Adrenal gland (tissue), 12 donors: ENCODE data around the gene TOGARAM2. TPM values are rescaled to one million over a fixed set of nuclear protein-coding genes. Genes with fewer than 3 reads are reported as not detected.

Source experiments
- DNase-seq, 7 donors: peaks; one replicate each; pipeline ENCODE4 v3.0.0-alpha.2; 2019 to 2020
- H3K27ac ChIP-seq, 5 donors: fragments of 200-600 bp; sonication (generic) in 4 of 5; 1 replicate in 3 of 5; 2 replicates in 2 of 5; pipeline versions ENCODE4 v1.5.1 to v1.8.0; 2016 to 2020; ENCODE audit warnings: mild to moderate bottlenecking in 1 of 5
- H3K27me3 ChIP-seq: fragments of 200-600 bp; 2 replicates; pipeline ENCODE4 v1.8.0; 2021
- H3K36me3 ChIP-seq, 2 donors: fragments of 200-600 bp; replicated peaks in 1 of 2; 1 replicate in 1 of 2; 2 replicates in 1 of 2; pipeline versions ENCODE4 v1.5.1 to v1.8.0; 2018 to 2022
- H3K4me1 ChIP-seq, 2 donors: fragments of 200-600 bp; replicated peaks in 1 of 2; 1 replicate in 1 of 2; 2 replicates in 1 of 2; pipeline versions ENCODE4 v1.5.1 to v1.8.0; 2018 to 2021
- H3K4me3 ChIP-seq, 4 donors: fragments of 200-600 bp; sonication (generic) in 3 of 4; one replicate each; pipeline ENCODE4 v1.5.1; 2016 to 2018
- H3K9me3 ChIP-seq, 3 donors: fragments of 200-600 bp; sonication (generic) in 1 of 3; replicated peaks in 1 of 3; 1 replicate in 2 of 3; 2 replicates in 1 of 3; pipeline versions ENCODE4 v1.5.1 to v1.8.0; 2016 to 2021
- CTCF ChIP-seq, 6 experiments: fragments of 450-650 bp in 4 of 6; fragments of 200-600 bp in 2 of 6; sonication (generic) in 1 of 6; IDR thresholded peaks; 1 replicate in 5 of 6; 2 replicates in 1 of 6; pipeline versions ENCODE4 v1.5.1 to v1.8.0; 2016 to 2021; ENCODE audit warnings: antibody characterized with exemption in 6 of 6, mild to moderate bottlenecking in 2 of 6, moderate library complexity in 1 of 6
- POLR2A ChIP-seq, 2 donors: fragments of 450-650 bp; IDR thresholded peaks; one replicate each; pipeline ENCODE4 v1.6.1; 2017; ENCODE audit warnings: antibody characterized with exemption in 2 of 2, mild to moderate bottlenecking in 2 of 2, moderate library complexity in 1 of 2
- WGBS, 4 donors: extraction: QIAGEN DNeasy Blood & Tissue Kit in 2 of 4; methylation state at CpG; one replicate each; pipeline versions ENCODE4 v1.1.5 to v1.1.7; 2013 to 2017; 5-methylcytosine and 5-hydroxymethylcytosine counted together
- intact Hi-C, 2 donors: fragments of 100-400 bp; cut with DNase I; formaldehyde crosslinking; loops; one replicate each; pipeline versions ENCODE4 v1.14.1 to v1.15.0; 2022 to 2023
- polyA plus RNA-seq, 3 donors: library from polyadenylated mRNA; stranded (reverse); fragments of 200-250 nt in 2 of 3; fragments of 350-450 nt in 1 of 3; fragmentation: Illumina TruSeq in 1 of 3; extraction: RNeasy Lipid Tissue Mini Kit (QIAGEN cat#74804) in 1 of 3; gene quantifications; one replicate each; pipeline ENCODE4 v1.2.3, GENCODE V29; 2013 to 2014
- total RNA-seq, 9 donors: library from RNA; depleted of rRNA in 4 of 9; stranded (reverse); fragments of >200 nt in 4 of 9; fragments of 120-200 nt in 1 of 9; fragmentation: NEBNext Ultra II Directional in 1 of 9; extraction: Animal tissue kit (Norgen Biotek cat#: 25700) in 1 of 9; gene quantifications; one replicate each; pipeline versions ENCODE4 v1.1.0 to v1.2.4, GENCODE V29; 2013 to 2023
- donor health status: healthy with polysubstance abuse.
- donor health status: Bipolar disorder and iron deficiency.
- donor health status: DM: yes; HTN: yes; CAD: no.
- donor health status: DM: no; HTN: no; CAD: no.
- donor health status: DM: no; HTN: no; CAD: no.
- donor health status: DM: yes; HTN: yes; CAD: no.

Gene TOGARAM2
- total and polyA plus RNA-seq, 12 donors, result under 0.01 to 26.4 (median 1.1) TPM

DNA sequence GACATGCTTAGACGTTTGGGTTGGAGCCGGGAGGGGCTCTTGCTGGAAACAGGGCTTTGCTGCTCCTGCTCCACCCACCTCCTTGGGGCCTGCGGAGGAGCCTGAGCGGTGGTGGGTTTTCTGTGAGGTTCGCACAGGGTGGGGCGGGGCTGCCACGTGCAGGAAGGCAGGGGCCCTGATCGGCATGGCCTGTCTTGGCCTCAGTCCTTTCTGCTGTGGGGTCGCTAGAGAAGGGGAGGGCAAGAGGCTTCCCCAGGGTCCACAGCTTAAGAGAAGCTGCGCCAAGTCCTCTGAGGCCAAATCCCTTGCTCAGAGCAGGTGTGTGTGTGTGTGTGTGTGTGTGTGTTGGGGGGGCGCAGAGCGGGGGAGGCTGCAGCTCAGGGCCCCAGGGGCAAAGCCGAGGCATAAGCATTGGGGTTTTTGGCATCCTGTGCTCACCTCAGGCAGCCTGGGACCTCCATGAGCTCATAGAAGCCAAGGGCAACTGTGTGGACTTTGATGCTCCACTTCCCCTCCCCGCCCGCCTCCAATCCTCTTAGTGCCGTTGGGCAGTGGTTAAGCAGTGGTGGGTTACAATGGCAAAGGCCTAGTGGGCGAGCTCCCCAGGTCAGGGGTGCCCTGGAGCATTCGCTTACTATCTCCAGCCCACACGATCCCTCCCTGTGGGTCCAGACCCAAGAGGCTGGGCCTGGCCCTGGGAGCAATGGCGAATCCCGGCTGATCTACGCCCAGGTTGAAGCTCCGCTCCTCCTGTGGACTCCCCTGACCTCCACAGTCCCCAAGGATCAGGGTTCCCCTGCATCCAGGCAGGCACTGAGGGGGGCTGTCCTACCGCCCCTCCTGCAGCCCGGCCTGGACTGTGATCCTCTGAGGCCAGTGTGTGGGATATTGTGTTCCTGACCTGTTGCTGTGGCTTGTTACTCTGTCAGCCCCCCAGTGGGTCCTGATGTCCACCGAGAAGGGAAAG, 28.9 kb downstream of the TOGARAM2 start:
- no peak for DNase-seq
- no peaks in the 10 kb centered on the region for H3K27me3 ChIP-seq
- H3K4me3 ChIP-seq, result no peak overlapping the region
- TF ChIP-seq CTCF (IDR thresholded peaks at IDR 0.05) (no peak), POLR2A (IDR thresholded peaks at IDR 0.05) (no peak)
- intact Hi-C loops, result no loop called here
- H3K9me3 ChIP-seq, result no peaks in the 10 kb centered on the region
- WGBS, 4 donors, result 75 to 84% (median 80%) methylated on average over 13 to 26 of the region's 26 CpGs
- H3K27ac ChIP-seq, result peak overlapping the region in 2 of 5 donors; percentile 62 to 81
- no peaks in the 10 kb centered on the region for H3K36me3 ChIP-seq
- H3K4me1 ChIP-seq, result peaks cover 0 to 23% of the 10 kb centered on the region in 2 donors

DNA sequence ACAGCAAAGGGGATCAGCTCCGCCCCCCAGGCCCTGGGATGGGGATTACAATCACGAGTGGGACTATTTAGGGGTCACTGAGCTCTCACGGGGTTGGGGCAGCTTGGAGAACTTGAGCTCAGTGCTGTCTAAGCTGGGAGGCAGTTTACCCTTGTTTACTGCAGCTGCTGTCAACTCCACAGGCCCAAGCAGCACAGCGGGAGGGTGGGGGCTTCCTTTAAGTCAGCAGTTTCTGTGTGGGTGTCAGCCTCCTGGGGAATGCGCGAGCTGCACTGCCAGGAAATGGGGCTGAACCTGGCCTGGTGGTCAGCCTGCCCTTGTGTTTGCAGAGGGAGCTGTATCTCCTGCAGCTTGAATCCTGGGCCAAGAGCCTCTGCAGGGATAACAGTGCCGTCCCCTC, 29.8 kb downstream of the TOGARAM2 start:
- no peaks in the 10 kb centered on the region for H3K27me3 ChIP-seq
- H3K9me3 ChIP-seq, result no peaks in the 10 kb centered on the region
- intact Hi-C loops, result no loop called here
- no peaks in the 10 kb centered on the region for H3K36me3 ChIP-seq
- no peak overlapping the region for H3K4me3 ChIP-seq
- peak overlapping the region in 2 of 5 donors; percentile 62 to 81 for H3K27ac ChIP-seq
- peaks cover 0 to 23% of the 10 kb centered on the region in 2 donors for H3K4me1 ChIP-seq
- TF ChIP-seq POLR2A (IDR thresholded peaks at IDR 0.05), result no peak
- no peak for TF ChIP-seq CTCF (IDR thresholded peaks at IDR 0.05)
- WGBS, 4 donors, result 41 to 59% (median 49%) methylated on average over 3 to 7 of the region's 7 CpGs
- DNase-seq, result peak in 4 of 7 donors; percentile 22 to 39 (median 36)

- peak in 3 of 7 donors; percentile 27 to 62 (median 33) for DNase-seq
- intact Hi-C loops, result no loop called here
Observed at GRCh38 chr2:29011418-29012060, 30.4 kb downstream of the TOGARAM2 start.

More at GRCh38 chr2:29011418-29012060, 30.4 kb downstream of the TOGARAM2 start:
- TF ChIP-seq CTCF (IDR thresholded peaks at IDR 0.05), result no peak
- TF ChIP-seq POLR2A (IDR thresholded peaks at IDR 0.05), result no peak
- Histone ChIP-seq H3K36me3 (no peaks in the 10 kb centered on the region), H3K9me3 (no peaks in the 10 kb centered on the region), H3K4me3 (no peak overlapping the region), H3K4me1 (peaks cover 0 to 21% of the 10 kb centered on the region in 2 donors), H3K27me3 (no peaks in the 10 kb centered on the region), H3K27ac (peak overlapping the region in 2 of 5 donors; percentile 44 to 81)
- 50 to 64% (median 56%) methylated on average over 12 to 19 of the region's 19 CpGs for WGBS, 4 donors
